GM19239 (cell line): ENCODE measurements around the gene MAPK6.

Experiments used
- DNase-seq: peaks from one replicate; pipeline ENCODE4 v3.0.0; 2011; ENCODE audit warnings: low spot score; ENCODE audit not compliant: insufficient read length
- FAIRE-seq: peaks from 2 replicates; lab custom pipeline; 2011; peaks lifted over from hg19 to GRCh38; lab: Jason Lieb, UNC

Gene MAPK6

GRCh38 chr15:52115598-52116427 lies 96.8 kb downstream of the MAPK6 start:
- no peak for FAIRE-seq
- no peak for DNase-seq
